Aortic smooth muscle cell (primary cell): Measurements from ENCODE around the gene TEX52. TPM values are rescaled to one million over a fixed set of nuclear protein-coding genes. Genes with fewer than 3 reads are reported as not detected.

ENCODE experiments used
- total RNA-seq: library from RNA; depleted of rRNA; stranded (reverse); fragments of >200 nt; gene quantifications from 2 replicates; pipeline ENCODE4 v1.2.3, GENCODE V29; 2014

Gene TEX52
- total RNA-seq = not detected in 2 replicates

GRCh38 chr12:2857021-2857431 lies at the start of gene TEX52:
TEX52 (minus strand) TSS chr12:2857039; CDS start chr12:2857026, 13 bp downstream.

GRCh38 chr12:2890388-2891239 lies 33.8 kb upstream of the TEX52 start, which contains the start of gene TULP3:
TULP3 (plus strand) TSS chr12:2890891; CDS start chr12:2890948, 57 bp downstream.

DNA sequence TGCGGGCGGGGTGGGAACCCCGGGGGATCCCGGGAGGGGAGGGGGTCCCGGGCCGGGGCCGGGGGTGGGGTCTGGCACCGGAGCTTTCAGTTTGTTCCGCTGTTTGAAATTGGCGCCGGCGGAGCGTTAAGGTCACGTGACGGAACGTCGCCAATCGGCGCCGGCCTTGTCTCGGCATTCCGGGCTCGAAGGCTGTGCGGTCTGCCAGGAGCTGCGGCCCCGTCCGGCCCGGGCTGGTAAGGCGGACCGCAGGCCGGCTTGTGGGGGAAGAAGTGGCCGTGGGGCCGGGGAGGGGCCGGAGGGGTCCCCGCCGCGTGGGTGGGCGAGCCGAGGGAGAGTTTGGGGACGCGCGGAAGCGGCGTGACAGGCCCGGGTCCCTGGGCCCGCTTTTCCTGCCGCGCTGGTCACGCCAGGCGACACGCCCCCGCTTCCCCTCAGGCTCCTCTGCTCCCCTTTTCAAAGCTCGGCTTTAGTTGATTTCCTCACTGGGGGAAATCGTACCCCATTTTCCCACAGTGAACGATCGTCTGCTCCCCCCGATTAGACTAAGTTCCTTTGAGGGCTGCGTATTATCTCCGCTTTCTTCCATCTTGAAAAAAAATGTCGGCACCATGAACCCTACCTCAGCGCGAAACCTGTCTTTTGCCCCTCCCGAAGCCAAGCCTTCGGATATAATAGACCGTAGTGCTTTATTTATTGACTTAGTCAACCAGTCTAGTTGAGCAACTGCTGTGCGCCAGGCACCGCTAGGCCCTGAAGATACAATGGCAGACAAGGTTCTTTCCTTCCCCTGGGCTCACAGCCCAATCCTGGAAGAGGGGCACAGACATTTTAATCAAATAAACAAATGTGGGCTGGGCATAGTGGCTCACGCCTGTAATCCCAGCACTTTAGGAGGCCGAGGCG lies 20.5 kb upstream of the TEX52 start, which contains the start of the genes FOXM1 and RHNO1:
FOXM1 (minus strand) TSS at position 128 of the 906 bp plus-strand sequence. CDS start 2,696 bp downstream, outside the sequence.
RHNO1 (plus strand) TSS at position 177 of the 906 bp plus-strand sequence. CDS start 8,144 bp downstream, outside the sequence.

GRCh38 chr12:2834581-2835491 lies 22.0 kb downstream of the TEX52 start, which contains the start of gene NRIP2:
NRIP2 (minus strand) TSS chr12:2835035; CDS start chr12:2834983, 52 bp downstream.

GRCh38 chr12:2812290-2813213 lies 44.3 kb downstream of the TEX52 start, which contains the start of gene ITFG2:
ITFG2 (plus strand) TSS chr12:2812668; CDS start chr12:2812761, 93 bp downstream.

Other genes with a start within 250 kb of the TEX52 start
- 28.4 and 38.2 TPM in 2 replicates for gene FKBP4, start 62.1 kb downstream of the TEX52 start, total RNA-seq
- 16.5 and 18.7 TPM in 2 replicates for gene ITFG2, start 44.4 kb downstream of the TEX52 start, total RNA-seq
- gene NRIP2, start 22.0 kb downstream of the TEX52 start, total RNA-seq = under 0.01 TPM in 1 of 2 replicates, not detected in the other
- 8.5 and 9.3 TPM in 2 replicates for gene FOXM1, start 20.1 kb upstream of the TEX52 start, total RNA-seq
- 17.3 and 20.3 TPM in 2 replicates for gene RHNO1, start 20.2 kb upstream of the TEX52 start, total RNA-seq
- gene TULP3, start 33.9 kb upstream of the TEX52 start, total RNA-seq = 18.3 and 21.5 TPM in 2 replicates
- 7.0 and 7.6 TPM in 2 replicates for gene TEAD4, start 102.4 kb upstream of the TEX52 start, total RNA-seq
- 33.6 and 44.2 TPM in 2 replicates for gene TSPAN9, start 220.3 kb upstream of the TEX52 start, total RNA-seq